CD4-positive, alpha-beta T cell (primary cell): ENCODE measurements around the gene SOX4. TPM values are rescaled to one million over a fixed set of nuclear protein-coding genes. Genes with fewer than 3 reads are reported as not detected.

Experiments used
- ATAC-seq: fragments of 200-7000 bp; cut with Tn5 transposase; one replicate; pipeline ENCODE4 v1.10.0; 2022; ENCODE audit warnings: mild to moderate bottlenecking; ENCODE audit not compliant: poor library complexity
- CTCF ChIA-PET: fragments of 350-600 bp; sonication (Branson Sonifier 250); formaldehyde crosslinking; loops from one replicate; lab custom pipeline; 2021; ENCODE audit warnings: antibody characterized with exemption, inconsistent platforms; lab: Charles Lee
- POLR2A ChIA-PET: fragments of 350-600 bp; sonication (Branson Sonifier 250); formaldehyde crosslinking; loops from one replicate; lab custom pipeline; 2021; ENCODE audit warnings: antibody characterized with exemption, inconsistent platforms; lab: Charles Lee
- DNase-seq, 14 experiments: peaks; one replicate each; pipeline ENCODE4 v3.0.0-alpha.2; 2013 to 2020; ENCODE audit warnings: mixed read lengths in 2 of 14
- H3K27ac ChIP-seq, 2 donors: one replicate each; pipeline versions ENCODE4 v1.5.1 to v1.7.0; 2013; ENCODE audit warnings: low read length in 2 of 2, low read depth in 1 of 2, mild to moderate bottlenecking in 1 of 2
- H3K27me3 ChIP-seq, 2 experiments: 1 replicate in 1 of 2; 2 replicates in 1 of 2; pipeline versions ENCODE4 v1.6.1 to v1.7.0; 2013; ENCODE audit warnings: low read length in 2 of 2, control low read depth in 1 of 2, mild to moderate bottlenecking in 1 of 2, moderate library complexity in 1 of 2; ENCODE audit not compliant: insufficient read depth in 2 of 2, control insufficient read depth in 1 of 2
- H3K36me3 ChIP-seq: one replicate; pipeline ENCODE4 v1.6.1; 2013; ENCODE audit warnings: low read length, control low read depth; ENCODE audit not compliant: insufficient read depth
- H3K4me1 ChIP-seq: one replicate; pipeline ENCODE4 v1.6.1; 2013; ENCODE audit warnings: low read length, control low read depth; ENCODE audit not compliant: insufficient read depth
- H3K4me3 ChIP-seq: one replicate; pipeline ENCODE4 v1.5.1; 2013; ENCODE audit warnings: mild to moderate bottlenecking, low read length, moderate library complexity
- H3K9me3 ChIP-seq, 2 experiments: 1 replicate in 1 of 2; 2 replicates in 1 of 2; pipeline versions ENCODE4 v1.6.1 to v1.7.0; 2013; ENCODE audit warnings: low read length in 2 of 2, mild to moderate bottlenecking in 2 of 2, control low read depth in 1 of 2, moderate library complexity in 1 of 2; ENCODE audit not compliant: control insufficient read depth in 1 of 2, insufficient read depth in 1 of 2
- H3K27ac Mint-ChIP-seq: one replicate; pipeline ENCODE4 v1.8.0; 2020; ENCODE audit warnings: mixed read lengths
- H3K27me3 Mint-ChIP-seq: one replicate; pipeline ENCODE4 v1.8.0; 2021; ENCODE audit warnings: mixed read lengths
- H3K36me3 Mint-ChIP-seq: one replicate; pipeline ENCODE4 v1.8.0; 2021; ENCODE audit warnings: low read depth, mixed read lengths
- H3K4me1 Mint-ChIP-seq: one replicate; pipeline ENCODE4 v1.8.0; 2021; ENCODE audit warnings: low read depth, mixed read lengths
- H3K4me3 Mint-ChIP-seq: one replicate; pipeline ENCODE4 v1.8.0; 2020; ENCODE audit warnings: mild to moderate bottlenecking, mixed read lengths
- H3K9me3 Mint-ChIP-seq: one replicate; pipeline ENCODE4 v1.8.0; 2020; ENCODE audit warnings: mixed read lengths
- intact Hi-C, 2 experiments: fragments of 100-400 bp; cut with DNase I in 1 of 2; cut with micrococcal nuclease in 1 of 2; formaldehyde crosslinking; loops; one replicate each; pipeline versions ENCODE4 v1.15.1 to v1.9.0; 2023 to 2025; cut with DNase I, micrococcal nuclease
- total RNA-seq, 174 experiments: library from RNA in 2 of 174; stranded (reverse) in 2 of 174; gene quantifications; one replicate each; pipeline ENCODE4 v1.2.3 and lab custom pipeline; 2021 to 2026
- TF ChIP-seq, protein P1 (sequence below): fragments of 200-600 bp; IDR thresholded peaks from one replicate; pipeline ENCODE4 v1.8.0; 2022; ENCODE audit warnings: antibody characterized with exemption, mild to moderate bottlenecking

SOX4 gene
- total RNA-seq, 2 experiments from 2014 or later = 22.1 to 22.6 TPM

DNA sequence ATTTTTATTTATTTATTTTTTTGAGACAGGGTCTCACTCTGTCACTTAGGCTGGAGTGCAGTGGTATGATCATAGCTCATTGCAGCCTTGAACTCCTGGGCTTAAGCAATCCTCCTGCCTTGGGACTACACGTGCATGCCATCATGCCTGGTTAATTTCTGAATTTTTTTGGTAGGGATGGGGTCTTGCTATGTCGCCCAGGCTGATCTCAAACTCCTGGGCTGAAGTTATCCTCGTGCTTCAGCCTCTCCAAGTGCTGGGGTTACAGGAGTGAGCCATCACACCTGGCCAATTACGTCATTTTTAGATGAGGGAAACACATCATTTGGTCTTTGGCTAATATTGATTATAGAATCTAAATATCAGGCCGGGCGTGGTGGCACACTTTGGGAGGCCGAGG, 32.1 kb downstream of the SOX4 start:
- Mint-ChIP-seq H3K27ac (no peak overlapping the region), H3K9me3 (no peaks in the 10 kb centered on the region), H3K36me3 (no peaks in the 10 kb centered on the region), H3K4me3 (no peak overlapping the region), H3K27me3 (peaks cover 5% of the 10 kb centered on the region), H3K4me1 (no peaks in the 10 kb centered on the region)
- no peaks in the 10 kb centered on the region for H3K36me3 ChIP-seq
- ATAC-seq (no peak), DNase-seq (no peak)
- TF ChIP-seq, protein P1, sequence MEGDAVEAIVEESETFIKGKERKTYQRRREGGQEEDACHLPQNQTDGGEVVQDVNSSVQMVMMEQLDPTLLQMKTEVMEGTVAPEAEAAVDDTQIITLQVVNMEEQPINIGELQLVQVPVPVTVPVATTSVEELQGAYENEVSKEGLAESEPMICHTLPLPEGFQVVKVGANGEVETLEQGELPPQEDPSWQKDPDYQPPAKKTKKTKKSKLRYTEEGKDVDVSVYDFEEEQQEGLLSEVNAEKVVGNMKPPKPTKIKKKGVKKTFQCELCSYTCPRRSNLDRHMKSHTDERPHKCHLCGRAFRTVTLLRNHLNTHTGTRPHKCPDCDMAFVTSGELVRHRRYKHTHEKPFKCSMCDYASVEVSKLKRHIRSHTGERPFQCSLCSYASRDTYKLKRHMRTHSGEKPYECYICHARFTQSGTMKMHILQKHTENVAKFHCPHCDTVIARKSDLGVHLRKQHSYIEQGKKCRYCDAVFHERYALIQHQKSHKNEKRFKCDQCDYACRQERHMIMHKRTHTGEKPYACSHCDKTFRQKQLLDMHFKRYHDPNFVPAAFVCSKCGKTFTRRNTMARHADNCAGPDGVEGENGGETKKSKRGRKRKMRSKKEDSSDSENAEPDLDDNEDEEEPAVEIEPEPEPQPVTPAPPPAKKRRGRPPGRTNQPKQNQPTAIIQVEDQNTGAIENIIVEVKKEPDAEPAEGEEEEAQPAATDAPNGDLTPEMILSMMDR = no peak
- ChIA-PET POLR2A (no interaction called here), CTCF (no interaction called here)
- no peaks in the 10 kb centered on the region for H3K4me1 ChIP-seq
- H3K4me3 ChIP-seq = no peak overlapping the region
- intact Hi-C loops = no loop called here
- H3K27ac ChIP-seq = no peak overlapping the region
- H3K27me3 ChIP-seq = no peaks in the 10 kb centered on the region
- H3K9me3 ChIP-seq = no peaks in the 10 kb centered on the region

DNA sequence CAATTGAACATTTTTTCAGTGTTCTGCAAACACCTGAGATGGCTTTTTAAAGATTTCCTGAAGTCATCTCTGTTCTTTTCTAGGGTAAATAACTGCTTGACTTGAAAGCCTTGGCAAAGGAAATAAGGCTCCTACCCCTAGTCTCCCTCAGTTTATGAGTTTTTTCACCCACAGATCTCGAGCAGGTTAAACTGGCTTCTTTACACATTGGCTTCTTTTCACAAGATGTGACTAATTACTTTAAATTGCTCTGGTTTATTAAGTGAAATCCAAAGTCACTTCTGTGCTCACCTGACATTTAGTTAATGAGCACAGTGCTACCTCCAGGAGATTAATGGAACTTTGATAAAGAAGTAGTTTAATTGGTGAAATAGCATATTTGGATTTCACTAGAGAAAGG, 33.2 kb downstream of the SOX4 start:
- ChIA-PET CTCF (no interaction called here), POLR2A (no interaction called here)
- no peak for DNase-seq
- H3K27me3 Mint-ChIP-seq = peaks cover 5% of the 10 kb centered on the region
- no peak overlapping the region for H3K27ac Mint-ChIP-seq
- Histone ChIP-seq H3K4me1 (no peaks in the 10 kb centered on the region), H3K36me3 (no peaks in the 10 kb centered on the region), H3K27ac (no peak overlapping the region), H3K9me3 (no peaks in the 10 kb centered on the region), H3K27me3 (no peaks in the 10 kb centered on the region), H3K4me3 (no peak overlapping the region)
- no peaks in the 10 kb centered on the region for H3K9me3 Mint-ChIP-seq
- no peak for ATAC-seq
- H3K36me3 Mint-ChIP-seq = no peaks in the 10 kb centered on the region
- intact Hi-C loops = no loop called here
- H3K4me1 Mint-ChIP-seq = no peaks in the 10 kb centered on the region
- TF ChIP-seq, protein P1 = no peak
- H3K4me3 Mint-ChIP-seq = no peak overlapping the region

DNA sequence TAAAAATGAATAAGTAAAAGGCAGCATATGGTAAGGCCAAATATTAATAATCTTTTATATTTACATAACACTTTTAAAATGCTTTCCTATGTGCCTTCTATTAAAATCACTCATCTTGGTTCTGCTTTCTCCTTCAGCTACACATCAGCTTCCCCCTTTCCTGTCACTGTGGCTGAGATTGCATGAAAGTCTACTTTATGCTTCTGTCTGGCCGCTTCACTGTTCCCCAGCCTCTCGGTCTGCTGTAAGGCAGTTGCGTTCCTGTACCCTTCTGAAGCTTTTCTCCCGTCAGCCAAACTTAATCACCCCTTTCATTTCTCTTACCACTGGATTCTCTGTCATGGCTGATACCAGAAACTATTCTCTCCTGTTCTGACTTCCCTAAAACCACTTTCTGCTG, 34.6 kb downstream of the SOX4 start:
- CTCF ChIA-PET = no interaction called here
- H3K27me3 Mint-ChIP-seq = peaks cover 5% of the 10 kb centered on the region

More for the DNA sequence above, 34.6 kb downstream of the SOX4 start:
- intact Hi-C loops = no loop called here
- Mint-ChIP-seq H3K27ac (no peak overlapping the region), H3K4me1 (no peaks in the 10 kb centered on the region), H3K9me3 (no peaks in the 10 kb centered on the region), H3K36me3 (no peaks in the 10 kb centered on the region), H3K4me3 (no peak overlapping the region)
- DNase-seq (no peak), ATAC-seq (no peak)
- no peak overlapping the region for H3K27ac ChIP-seq
- POLR2A ChIA-PET = no interaction called here
- no peaks in the 10 kb centered on the region for H3K4me1 ChIP-seq
- peaks cover 0 to 3% of the 10 kb centered on the region in 2 experiments for H3K9me3 ChIP-seq
- no peaks in the 10 kb centered on the region for H3K36me3 ChIP-seq
- H3K4me3 ChIP-seq = no peak overlapping the region
- no peaks in the 10 kb centered on the region for H3K27me3 ChIP-seq
- TF ChIP-seq, protein P1 = no peak
